Adipose tissue (tissue), 3 donors: ENCODE measurements around the gene GNRHR. TPM values are rescaled to one million over a fixed set of nuclear protein-coding genes. Genes with fewer than 3 reads are reported as not detected.
"Not testable (repeated sequence)": the region's sequence is repeated elsewhere in the genome, so short reads cannot be mapped to it uniquely, and the experiment has no call there.

Source experiments
- H3K27ac ChIP-seq: one replicate; pipeline ENCODE4 v1.5.1; 2013; ENCODE audit warnings: low read depth, low read length
- WGBS, 3 donors: extraction: QIAGEN DNeasy Blood & Tissue Kit; methylation state at CpG; one replicate each; pipeline ENCODE4 v1.1.7; 2013; 5-methylcytosine and 5-hydroxymethylcytosine counted together
- polyA plus RNA-seq, 3 donors: library from polyadenylated mRNA; stranded (reverse); fragments of 200-250 nt; gene quantifications; one replicate each; pipeline ENCODE4 v1.2.3, GENCODE V29; 2013
- donor health status: healthy with polysubstance abuse.
- donor health status: Bipolar disorder and iron deficiency.
- donor health status: healthy.

Gene GNRHR, protein sequence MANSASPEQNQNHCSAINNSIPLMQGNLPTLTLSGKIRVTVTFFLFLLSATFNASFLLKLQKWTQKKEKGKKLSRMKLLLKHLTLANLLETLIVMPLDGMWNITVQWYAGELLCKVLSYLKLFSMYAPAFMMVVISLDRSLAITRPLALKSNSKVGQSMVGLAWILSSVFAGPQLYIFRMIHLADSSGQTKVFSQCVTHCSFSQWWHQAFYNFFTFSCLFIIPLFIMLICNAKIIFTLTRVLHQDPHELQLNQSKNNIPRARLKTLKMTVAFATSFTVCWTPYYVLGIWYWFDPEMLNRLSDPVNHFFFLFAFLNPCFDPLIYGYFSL
- polyA plus RNA-seq = not detected

DNA sequence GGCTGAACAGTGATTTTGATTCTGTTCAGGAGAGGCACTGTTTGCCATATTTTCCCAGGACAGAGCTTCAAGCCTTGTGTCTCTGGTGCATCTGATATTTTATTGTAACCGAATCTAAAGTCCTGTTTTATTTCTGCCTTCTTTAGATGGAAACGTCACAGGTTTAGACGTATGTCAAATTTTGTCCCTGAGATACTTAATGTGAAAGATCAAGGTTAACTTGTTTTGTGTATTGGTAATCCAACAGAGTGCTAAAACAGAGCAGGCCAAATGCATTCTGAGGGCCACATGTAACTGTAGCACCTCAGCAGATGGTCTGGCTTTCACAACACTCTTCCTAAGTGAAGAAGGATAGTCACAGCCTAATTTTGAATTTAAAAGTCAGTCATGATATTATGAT, at the start of gene GNRHR:
Gene GNRHR, minus strand, starts transcription at position 101 of the 400 bp plus-strand sequence. Its CDS starts 53 bp downstream, at position 48.
- WGBS, 3 donors = 72 to 98% (median 97%) methylated on average over 3 of the region's 3 CpGs
- no peak within 1 kb of the TSS for H3K27ac ChIP-seq

DNA sequence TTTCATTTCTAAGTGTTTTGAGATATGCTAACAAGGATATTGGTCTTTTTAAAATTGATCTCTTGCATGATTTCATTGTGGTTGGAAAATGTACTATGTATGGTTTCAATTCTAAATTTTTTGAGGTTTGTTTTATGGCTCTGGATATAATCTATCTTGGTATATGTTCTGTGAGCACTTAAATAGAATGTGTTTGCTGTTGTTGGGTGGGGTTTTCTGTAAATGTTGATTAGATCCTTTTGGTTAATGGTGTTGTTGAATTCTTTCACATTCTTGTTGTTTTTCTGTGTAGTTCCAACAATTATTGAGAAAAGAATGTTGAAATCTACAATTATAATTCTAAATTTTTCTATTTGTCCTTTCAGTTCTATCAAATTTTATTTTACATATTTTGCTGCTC, 42.6 kb upstream of the GNRHR start:
- no peak overlapping the region for H3K27ac ChIP-seq

- no peak overlapping the region for H3K27ac ChIP-seq
Observed at GRCh38 chr4:67790721-67791120, 36.5 kb upstream of the GNRHR start.

GRCh38 chr4:67787311-67787710, 33.1 kb upstream of the GNRHR start:
- WGBS, 3 donors = 92 to 97% (median 97%) methylated on average over 2 of the region's 2 CpGs
- no peak overlapping the region for H3K27ac ChIP-seq

DNA sequence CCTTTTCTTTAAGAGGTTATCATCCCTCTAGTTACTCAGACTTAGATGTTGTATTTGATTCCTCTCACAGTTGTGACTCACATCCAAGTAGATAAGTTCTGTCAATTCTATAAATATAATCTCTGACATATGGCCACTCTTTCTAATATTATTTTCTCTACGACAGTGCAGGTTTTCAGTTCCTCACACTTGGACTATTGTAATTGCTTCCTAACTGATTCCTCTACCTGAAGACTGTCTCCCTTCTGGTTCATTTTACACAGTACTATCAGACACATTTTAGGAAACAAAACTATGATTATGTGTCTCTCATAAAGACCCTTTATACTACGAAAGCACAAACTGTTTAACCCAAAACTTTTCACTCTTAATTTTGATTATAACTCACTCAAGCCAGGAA, 31.3 kb upstream of the GNRHR start:
- H3K27ac ChIP-seq = no peak overlapping the region
- 75 to 77% (median 77%) methylated on average over 2 of the region's 2 CpGs for WGBS, 3 donors

GRCh38 chr4:67779631-67780030, 25.4 kb upstream of the GNRHR start:
- H3K27ac ChIP-seq = no peak overlapping the region
- WGBS, 3 donors = 74 to 86% (median 84%) methylated on average over 2 of the region's 2 CpGs

DNA sequence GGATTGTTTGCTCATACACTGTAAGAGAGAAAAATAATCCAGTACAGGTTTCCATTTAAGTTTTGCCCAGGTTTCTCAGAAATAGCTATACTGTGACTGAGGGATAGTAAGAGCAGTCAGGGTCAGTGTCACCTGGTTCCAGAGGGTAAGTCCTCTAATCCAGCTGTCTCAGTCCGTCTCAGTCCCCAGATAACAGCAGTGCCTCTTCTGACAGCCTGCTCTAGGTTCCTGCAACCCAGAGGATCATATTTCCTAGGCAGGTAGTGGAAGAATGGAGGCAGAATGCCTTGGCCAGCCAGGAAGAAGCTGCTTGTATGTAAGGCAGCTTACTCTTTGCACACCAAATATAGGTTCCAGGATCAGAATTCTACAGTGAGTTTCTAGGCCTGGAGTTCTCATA, 22.6 kb upstream of the GNRHR start:
- H3K27ac ChIP-seq = no peak overlapping the region
- 50 to 59% (median 58%) methylated on average over 1 of the region's 1 CpG for WGBS, 3 donors

DNA sequence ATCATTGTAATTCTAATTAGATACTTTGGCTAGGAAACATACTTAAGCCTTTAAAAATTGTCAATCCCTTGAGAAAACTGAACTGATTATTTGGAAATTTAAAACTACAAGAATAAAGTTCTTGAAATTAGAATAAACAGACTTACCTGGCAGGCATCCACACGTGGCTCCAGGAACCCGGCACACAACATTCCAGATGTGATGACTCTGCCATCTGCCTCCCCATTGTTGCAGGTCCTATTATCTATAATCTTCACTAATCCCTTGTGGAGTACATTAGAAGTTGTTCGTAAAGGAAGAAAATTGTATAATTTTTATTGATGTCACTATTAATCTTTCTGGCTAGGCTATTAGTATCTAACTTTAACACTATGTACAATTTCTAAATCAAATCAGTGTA, 16.2 kb upstream of the GNRHR start:
- 50 to 66% (median 62%) methylated on average over 3 of the region's 3 CpGs for WGBS, 3 donors

DNA sequence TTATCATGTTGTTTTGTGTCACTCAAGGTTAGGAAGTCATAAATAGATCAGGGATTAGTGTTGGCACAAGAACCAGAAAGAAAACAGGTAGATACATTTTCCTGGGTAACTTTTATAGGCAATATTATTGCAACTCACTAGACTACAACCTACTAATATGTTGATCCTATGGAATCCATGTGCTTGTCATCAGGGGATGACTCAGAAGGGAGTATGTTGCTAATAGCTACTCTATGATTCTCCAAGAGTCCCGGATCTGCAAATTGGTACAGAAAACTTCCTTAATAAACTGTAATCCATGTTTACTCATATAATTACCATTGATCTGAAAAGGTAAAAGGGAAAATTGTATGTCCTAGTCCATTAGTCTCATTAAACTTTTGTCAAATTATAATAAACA, 11.7 kb upstream of the GNRHR start:
- WGBS, 3 donors = 85 to 92% (median 92%) methylated on average over 1 of the region's 1 CpG
- no peak overlapping the region for H3K27ac ChIP-seq

More for the DNA sequence above, 16.2 kb upstream of the GNRHR start:
- no peak overlapping the region for H3K27ac ChIP-seq

- 81 to 97% (median 84%) methylated on average over 2 of the region's 2 CpGs for WGBS, 3 donors
- no peak overlapping the region for H3K27ac ChIP-seq
Observed at GRCh38 chr4:67765401-67765800, 11.2 kb upstream of the GNRHR start.

DNA sequence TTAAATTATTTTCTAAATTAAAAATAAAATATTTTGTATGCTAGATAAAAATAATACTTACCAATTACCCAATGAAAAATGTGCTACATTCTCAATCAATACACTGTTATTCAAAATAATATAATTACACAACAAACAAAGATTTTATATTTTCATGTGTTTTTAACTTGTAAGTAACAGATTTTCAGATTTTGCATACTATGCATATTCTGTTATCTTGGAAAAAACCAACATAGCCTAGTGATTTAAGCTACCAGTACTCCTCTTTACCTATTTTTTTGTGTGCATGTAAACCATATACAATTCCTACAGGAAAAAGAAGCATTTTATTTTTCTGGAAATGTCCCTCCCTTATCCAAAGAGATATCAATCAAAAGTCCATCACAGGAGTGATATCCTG, 10.0 kb upstream of the GNRHR start:
- no peak overlapping the region for H3K27ac ChIP-seq

- no peak overlapping the region for H3K27ac ChIP-seq
- WGBS, 3 donors = 42 to 51% (median 47%) methylated on average over 3 of the region's 3 CpGs
Observed at GRCh38 chr4:67762086-67762485, 7.9 kb upstream of the GNRHR start.

- not testable (repeated sequence) for H3K27ac ChIP-seq
- WGBS, 3 donors = 57 to 76% (median 73%) methylated on average over 6 of the region's 6 CpGs
Observed at GRCh38 chr4:67756991-67757390, 2.8 kb upstream of the GNRHR start.

- WGBS, 3 donors = 79 to 89% (median 83%) methylated on average over 1 of the region's 1 CpG
- no peak overlapping the region for H3K27ac ChIP-seq
Observed at GRCh38 chr4:67755974-67756373, 1.8 kb upstream of the GNRHR start.

DNA sequence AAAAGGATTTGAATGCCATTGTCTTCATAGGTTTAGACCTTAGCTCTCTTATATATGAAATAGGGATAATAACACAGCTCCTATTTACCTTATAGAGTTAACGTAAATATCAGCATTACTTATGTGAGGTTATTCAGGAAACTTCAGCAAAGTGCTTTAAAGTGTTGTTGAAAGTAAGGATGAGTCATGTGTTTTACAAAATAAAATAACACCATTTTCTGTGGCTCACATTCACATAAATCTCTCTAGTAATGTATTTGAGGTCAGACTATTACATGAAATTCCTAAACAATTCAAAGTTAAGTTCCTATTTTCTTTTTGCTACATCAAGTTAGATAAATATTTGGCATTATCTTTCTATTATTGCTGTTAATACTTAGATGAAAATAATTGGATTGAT, 2.9 kb downstream of the GNRHR start:
- H3K27ac ChIP-seq = no peak overlapping the region
- WGBS, 3 donors = 88 to 97% (median 90%) methylated on average over 1 of the region's 1 CpG

DNA sequence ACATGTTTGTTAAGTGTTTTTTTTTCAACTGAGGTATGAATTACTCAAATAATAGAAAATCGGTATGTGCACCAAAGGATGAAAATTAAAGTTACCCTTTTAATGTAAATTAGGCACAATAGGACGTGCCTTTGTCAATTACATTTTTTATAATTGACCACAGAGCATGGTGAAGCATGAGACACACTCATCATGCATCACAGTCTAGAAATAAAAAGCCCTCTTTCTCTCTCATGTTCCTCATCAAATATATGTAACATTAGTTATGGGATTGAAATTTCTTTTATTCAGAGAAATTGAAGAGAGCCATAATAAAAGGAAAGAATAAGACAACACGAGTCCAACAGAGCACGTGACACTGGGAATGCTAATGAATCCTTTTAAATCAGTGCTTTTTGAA, 3.5 kb downstream of the GNRHR start:
- no peak overlapping the region for H3K27ac ChIP-seq
- WGBS, 3 donors = 87 to 92% (median 88%) methylated on average over 4 of the region's 4 CpGs

- 64 to 81% (median 80%) methylated on average over 3 of the region's 3 CpGs for WGBS, 3 donors
- no peak overlapping the region for H3K27ac ChIP-seq
Observed at GRCh38 chr4:67749286-67749685, 4.9 kb downstream of the GNRHR start.

DNA sequence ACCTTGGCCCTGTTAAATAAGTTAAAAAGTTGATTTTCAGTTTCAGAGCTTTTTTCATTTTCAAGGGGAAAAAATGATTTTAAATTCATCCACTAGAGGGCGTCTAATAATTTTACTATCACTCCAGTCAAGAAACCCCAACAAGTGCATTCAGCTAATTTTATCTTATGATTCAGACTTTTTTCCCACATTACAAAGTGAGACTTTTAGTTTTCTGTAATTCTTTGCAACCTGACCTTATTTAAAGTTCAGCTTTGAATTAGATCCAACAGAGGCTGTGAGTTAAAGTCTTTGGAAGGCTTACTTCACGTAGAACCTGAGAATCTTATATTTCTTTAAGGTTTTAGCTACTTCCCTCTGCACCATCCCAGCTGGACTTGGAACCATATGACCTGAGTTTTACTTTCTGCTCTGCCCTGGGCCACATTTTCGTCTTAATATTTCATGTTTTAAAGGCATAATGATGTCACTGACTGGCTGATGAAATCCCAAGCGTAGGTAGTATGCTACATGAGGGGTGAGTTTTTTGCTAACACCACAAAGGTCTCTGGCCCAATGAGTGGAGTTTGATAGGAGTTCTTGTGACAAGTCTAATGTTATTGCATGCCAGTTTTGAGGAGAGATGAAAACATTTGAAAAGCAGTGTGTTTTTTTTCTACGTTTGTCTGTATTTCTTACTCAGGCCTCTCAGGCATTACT, 7.2 kb downstream of the GNRHR start:
- H3K27ac ChIP-seq = no peak overlapping the region
- WGBS, 3 donors = 60 to 62% (median 61%) methylated on average over 5 of the region's 5 CpGs

DNA sequence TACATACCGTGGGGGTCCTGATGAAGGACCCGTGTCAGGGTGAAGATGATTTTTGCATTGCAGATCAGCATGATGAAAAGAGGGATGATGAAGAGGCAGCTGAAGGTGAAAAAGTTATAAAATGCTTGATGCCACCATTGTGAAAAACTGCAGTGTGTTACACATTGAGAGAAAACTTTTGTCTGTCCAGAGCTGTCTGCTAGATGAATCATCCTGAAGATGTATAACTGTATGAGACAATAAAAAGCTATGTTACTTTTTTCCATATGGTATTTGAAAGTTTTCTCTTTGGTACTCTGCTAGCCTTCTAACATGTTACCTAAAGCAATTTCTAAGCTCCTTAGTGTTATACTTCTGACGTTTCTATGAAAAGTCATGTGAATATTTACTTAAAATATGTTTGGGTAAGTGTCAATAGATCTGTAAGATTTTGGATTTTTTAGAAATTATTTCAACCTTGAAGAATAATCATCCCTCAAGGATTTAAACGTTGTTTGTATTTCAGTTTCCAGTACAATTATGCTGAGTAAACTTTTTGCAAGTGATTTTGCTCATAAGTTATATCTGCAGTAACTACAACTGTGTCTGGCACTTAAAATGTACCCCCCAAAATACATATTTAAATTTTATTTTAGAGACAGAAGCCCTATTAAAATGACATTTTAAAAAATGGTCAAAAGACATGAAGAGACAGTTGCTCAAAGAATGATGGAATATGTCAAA, 9.5 kb downstream of the GNRHR start:
- WGBS, 3 donors = 69 to 80% (median 72%) methylated on average over 4 of the region's 4 CpGs
- no peak overlapping the region for H3K27ac ChIP-seq

GRCh38 chr4:67743194-67743593, 11.0 kb downstream of the GNRHR start:
- 96 to 98% (median 96%) methylated on average over 3 of the region's 3 CpGs for WGBS, 3 donors
- no peak overlapping the region for H3K27ac ChIP-seq
